HCT116 (cell line): ENCODE results near the gene CACNA1F. TPM values are rescaled to one million over a fixed set of nuclear protein-coding genes. Genes with fewer than 3 reads are reported as not detected.

Experiments used
- ATAC-seq: fragments of 200-7000 bp; cut with Tn5 transposase; 2 replicates; pipeline ENCODE4 v1.9.1; 2020; ENCODE audit warnings: mild to moderate bottlenecking, moderate library complexity
- BruUV-seq: library from RNA; stranded (reverse); fragments of 400-500 nt; replicated peaks from 2 replicates; lab custom pipeline; 2021; lab: Mats Ljungman, UMichigan
- CTCF ChIA-PET: fragments of 300-600 bp; sonication (Branson Sonifier 250); formaldehyde crosslinking; loops from one replicate; lab custom pipeline; 2021; ENCODE audit warnings: antibody characterized with exemption; lab: Charles Lee
- POLR2A ChIA-PET: fragments of 300-600, 350-600 bp; sonication (Branson Sonifier 250); formaldehyde crosslinking; loops from one replicate; lab custom pipeline; 2021; ENCODE audit warnings: antibody characterized with exemption; lab: Charles Lee
- RAD21 ChIA-PET, 2 experiments: fragments of 300-600 bp; sonication (Branson Sonifier 250); formaldehyde crosslinking; loops; one replicate each; lab custom pipeline; 2023; ENCODE audit warnings: low total read pairs in 2 of 2; ENCODE audit not compliant: uncharacterized antibody in 2 of 2, unreplicated experiment in 2 of 2, low non-redundant PET in 1 of 2; lab: Charles Lee
- DNase-seq: peaks from one replicate; pipeline ENCODE4 v3.0.0-alpha.2; 2010; ENCODE audit warnings: low read depth, low spot score
- H2AFZ ChIP-seq: fragments of 200-600 bp; shearing (Covaris generic), sonication (generic); 2 replicates; pipeline ENCODE4 v1.6.1; 2017; ENCODE audit warnings: low read depth, mixed run types, mixed read lengths, antibody characterized with exemption, low read length; ENCODE audit not compliant: poor library complexity, severe bottlenecking
- H3K27ac ChIP-seq: 2 replicates; pipeline ENCODE4 v1.5.1; 2012; ENCODE audit warnings: low read depth, low read length
- H3K27me3 ChIP-seq: fragments of 200-600 bp; sonication (generic); 2 replicates; pipeline ENCODE4 v1.6.1; 2016; ENCODE audit warnings: mixed run types, low read length, mixed read lengths; ENCODE audit not compliant: insufficient read depth
- H3K36me3 ChIP-seq, 2 experiments: fragments of 200-500 bp in 1 of 2; fragments of 200-600 bp in 1 of 2; sonication (Bioruptor generic) in 1 of 2; sonication (generic) in 1 of 2; 2 replicates each; pipeline versions ENCODE4 v1.5.1 to v1.6.1; 2014 to 2016; ENCODE audit warnings: low read length in 2 of 2, inconsistent platforms in 1 of 2, mixed read lengths in 1 of 2, mixed run types in 1 of 2; ENCODE audit not compliant: insufficient read depth in 2 of 2, control insufficient read depth in 1 of 2
- H3K4me1 ChIP-seq, 2 experiments: fragments of 200-600 bp in 1 of 2; sonication (generic) in 1 of 2; 2 replicates each; pipeline versions ENCODE4 v1.5.1 to v1.6.1; 2012 to 2017; ENCODE audit warnings: low read length in 2 of 2, inconsistent platforms in 1 of 2, mild to moderate bottlenecking in 1 of 2, mixed read lengths in 1 of 2, mixed run types in 1 of 2, moderate library complexity in 1 of 2; ENCODE audit not compliant: insufficient read depth in 2 of 2, control insufficient read depth in 1 of 2
- H3K4me2 ChIP-seq: fragments of 200-600 bp; sonication (generic); 2 replicates; pipeline ENCODE4 v1.6.1; 2017; ENCODE audit warnings: mixed run types, low read length, mixed read lengths
- H3K4me3 ChIP-seq, 2 experiments: fragments of 200-600 bp in 1 of 2; sonication (generic) in 1 of 2; replicated peaks in 1 of 2; 2 replicates each; pipeline ENCODE4 v1.5.1; 2011 to 2016; ENCODE audit warnings: low read length in 2 of 2, control low read depth in 1 of 2, low read depth in 1 of 2, mild to moderate bottlenecking in 1 of 2, mixed read lengths in 1 of 2, mixed run types in 1 of 2
- H3K79me2 ChIP-seq: fragments of 200-600 bp; sonication (generic); 2 replicates; pipeline ENCODE4 v1.6.1; 2017; ENCODE audit warnings: mild to moderate bottlenecking, mixed run types, low read length, moderate library complexity, mixed read lengths; ENCODE audit not compliant: insufficient read depth
- H3K9ac ChIP-seq: fragments of 200-600 bp; sonication (generic); 2 replicates; pipeline ENCODE4 v1.6.1; 2016; ENCODE audit warnings: low read length, mixed read lengths
- H3K9me2 ChIP-seq: fragments of 200-600 bp; sonication (generic), shearing (Covaris generic); 2 replicates; pipeline ENCODE4 v1.6.1; 2017; ENCODE audit warnings: mixed run types, mild to moderate bottlenecking, moderate library complexity; ENCODE audit not compliant: insufficient read depth
- H3K9me3 ChIP-seq, 2 experiments: fragments of 200-500 bp in 1 of 2; fragments of 200-600 bp in 1 of 2; sonication (Bioruptor generic) in 1 of 2; sonication (generic) in 1 of 2; 2 replicates each; pipeline ENCODE4 v1.6.1; 2014 to 2017; ENCODE audit warnings: low read length in 2 of 2, mixed read lengths in 2 of 2, inconsistent platforms in 1 of 2, low read depth in 1 of 2, mild to moderate bottlenecking in 1 of 2, mixed run types in 1 of 2, moderate library complexity in 1 of 2; ENCODE audit not compliant: control insufficient read depth in 1 of 2, insufficient read depth in 1 of 2
- H4K20me1 ChIP-seq: fragments of 200-600 bp; sonication (generic), shearing (Covaris generic); 2 replicates; pipeline ENCODE4 v1.6.1; 2017; ENCODE audit warnings: mixed run types, mild to moderate bottlenecking, moderate library complexity; ENCODE audit not compliant: insufficient read depth
- EGR1 ChIP-seq: IDR thresholded peaks from 2 replicates; pipeline ENCODE4 v1.6.1; 2012; ENCODE audit warnings: low read depth
- EZH2 ChIP-seq: fragments of 200-600 bp; sonication (generic); IDR thresholded peaks from 2 replicates; pipeline ENCODE4 v1.6.1; 2017; ENCODE audit warnings: antibody characterized with exemption, mixed run types
- POLR2AphosphoS5 ChIP-seq: IDR thresholded peaks from 2 replicates; pipeline ENCODE4 v1.6.1; 2011; ENCODE audit warnings: mild to moderate bottlenecking, low read depth, low read length, moderate library complexity
- RAD21 ChIP-seq: IDR thresholded peaks from 2 replicates; pipeline ENCODE4 v1.6.1; 2012; ENCODE audit warnings: low read depth, mild to moderate bottlenecking
- SIN3A ChIP-seq: IDR thresholded peaks from 2 replicates; pipeline ENCODE4 v1.6.1; 2012; ENCODE audit warnings: low read depth
- ZFX ChIP-seq: fragments of 450-650 bp; IDR thresholded peaks from 2 replicates; pipeline ENCODE4 v1.6.1; 2017
- intact Hi-C: fragments of 100-400 bp; cut with micrococcal nuclease; formaldehyde crosslinking; loops from 2 replicates; pipeline ENCODE4 v1.10.0; 2022
- total RNA-seq: library from RNA; stranded (reverse); gene quantifications from one replicate; pipeline ENCODE4 v1.2.1, GENCODE V29; 2021; ENCODE audit not compliant: unreplicated experiment
- TF ChIP-seq, protein P1 (sequence below): IDR thresholded peaks from 2 replicates; pipeline ENCODE4 v1.6.1; 2012; ENCODE audit warnings: low read depth

CACNA1F gene
- total RNA-seq, 1 experiment from 2014 or later: not detected

- DNase-seq: no peak
- TF ChIP-seq SIN3A (no peak), EZH2 (no peak), EGR1 (no peak), ZFX (no peak), RAD21 (no peak), POLR2AphosphoS5 (no peak)
- TF ChIP-seq, protein P1, sequence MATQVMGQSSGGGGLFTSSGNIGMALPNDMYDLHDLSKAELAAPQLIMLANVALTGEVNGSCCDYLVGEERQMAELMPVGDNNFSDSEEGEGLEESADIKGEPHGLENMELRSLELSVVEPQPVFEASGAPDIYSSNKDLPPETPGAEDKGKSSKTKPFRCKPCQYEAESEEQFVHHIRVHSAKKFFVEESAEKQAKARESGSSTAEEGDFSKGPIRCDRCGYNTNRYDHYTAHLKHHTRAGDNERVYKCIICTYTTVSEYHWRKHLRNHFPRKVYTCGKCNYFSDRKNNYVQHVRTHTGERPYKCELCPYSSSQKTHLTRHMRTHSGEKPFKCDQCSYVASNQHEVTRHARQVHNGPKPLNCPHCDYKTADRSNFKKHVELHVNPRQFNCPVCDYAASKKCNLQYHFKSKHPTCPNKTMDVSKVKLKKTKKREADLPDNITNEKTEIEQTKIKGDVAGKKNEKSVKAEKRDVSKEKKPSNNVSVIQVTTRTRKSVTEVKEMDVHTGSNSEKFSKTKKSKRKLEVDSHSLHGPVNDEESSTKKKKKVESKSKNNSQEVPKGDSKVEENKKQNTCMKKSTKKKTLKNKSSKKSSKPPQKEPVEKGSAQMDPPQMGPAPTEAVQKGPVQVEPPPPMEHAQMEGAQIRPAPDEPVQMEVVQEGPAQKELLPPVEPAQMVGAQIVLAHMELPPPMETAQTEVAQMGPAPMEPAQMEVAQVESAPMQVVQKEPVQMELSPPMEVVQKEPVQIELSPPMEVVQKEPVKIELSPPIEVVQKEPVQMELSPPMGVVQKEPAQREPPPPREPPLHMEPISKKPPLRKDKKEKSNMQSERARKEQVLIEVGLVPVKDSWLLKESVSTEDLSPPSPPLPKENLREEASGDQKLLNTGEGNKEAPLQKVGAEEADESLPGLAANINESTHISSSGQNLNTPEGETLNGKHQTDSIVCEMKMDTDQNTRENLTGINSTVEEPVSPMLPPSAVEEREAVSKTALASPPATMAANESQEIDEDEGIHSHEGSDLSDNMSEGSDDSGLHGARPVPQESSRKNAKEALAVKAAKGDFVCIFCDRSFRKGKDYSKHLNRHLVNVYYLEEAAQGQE: no peak
- H3K27me3 ChIP-seq: no peaks in the 10 kb centered on the region
- H3K9ac ChIP-seq: no peak overlapping the region
- ChIA-PET POLR2A (no interaction called here), RAD21 (no interaction called here), CTCF (no interaction called here)
- intact Hi-C loops: no loop called here
- no peaks in the 10 kb centered on the region for H4K20me1 ChIP-seq
- H2AFZ ChIP-seq: no peak overlapping the region
- TSS peak; percentile 73 for BruUV-seq
- H3K9me2 ChIP-seq: no peaks in the 10 kb centered on the region
- no peak overlapping the region for H3K27ac ChIP-seq
- no peak overlapping the region for H3K4me3 ChIP-seq
- peak overlapping the region; percentile 79 for H3K4me2 ChIP-seq
- no peaks in the 10 kb centered on the region for H3K9me3 ChIP-seq
- ATAC-seq: no peak
- peaks cover 3% of the 10 kb centered on the region; the same call in 1 of the 2 replicates for H3K79me2 ChIP-seq
- H3K36me3 ChIP-seq: no peaks in the 10 kb centered on the region
- H3K4me1 ChIP-seq: peaks cover 8 to 24% of the 10 kb centered on the region in 2 experiments
Observed at GRCh38 chrX:49271341-49271740, 38.2 kb upstream of the CACNA1F start.
